GM12872 (cell line): ENCODE measurements around the gene ZNF267.

Experiments
- CTCF ChIP-seq: IDR thresholded peaks from 3 replicates; pipeline ENCODE4 v1.5.1; 2011; ENCODE audit warnings: low read depth, mild to moderate bottlenecking, low read length, moderate library complexity; ENCODE audit not compliant: insufficient read depth

Gene ZNF267

GRCh38 chr16:31868164-31868563 lies 5.4 kb upstream of the ZNF267 start:
- TF ChIP-seq CTCF, result no peak

- peak; percentile 60 for TF ChIP-seq CTCF
These were observed 4.9 kb upstream of the ZNF267 start for GRCh38 chr16:31868691-31869167.

GRCh38 chr16:31869511-31870201 lies 4.0 kb upstream of the ZNF267 start:
- TF ChIP-seq CTCF, result no peak

- TF ChIP-seq CTCF, result no peak
These were observed 2.8 kb upstream of the ZNF267 start for GRCh38 chr16:31870809-31871208.

- no peak for TF ChIP-seq CTCF
These were observed 2.1 kb upstream of the ZNF267 start for GRCh38 chr16:31871510-31871909.

- no peak for TF ChIP-seq CTCF
These were observed 1.4 kb upstream of the ZNF267 start for GRCh38 chr16:31872201-31872600.

GRCh38 chr16:31874366-31875111 lies 932 bp downstream of the ZNF267 start:
- TF ChIP-seq CTCF, result no peak
